ENCODE data around the gene COX7A2. TPM values are rescaled to one million over a fixed set of nuclear protein-coding genes. Genes with fewer than 3 reads are reported as not detected.
A peak's percentile ranks its signal among the peaks of the same experiment; 100 is the strongest.

The COX7A2 gene
- total RNA-seq, 1 experiment from 2014 or later: 524 TPM

- Histone ChIP-seq H3K4me3 (no peak overlapping the region), H2AFZ (no peak overlapping the region), H3K27me3 (ENCODE audit: insufficient read depth, low read depth) (no peaks in the 10 kb centered on the region), H3K36me3 (ENCODE audit: low read depth) (no peaks in the 10 kb centered on the region), H3K9me2 (ENCODE audit: insufficient read depth) (no peaks in the 10 kb centered on the region), H3K9me3 (ENCODE audit: insufficient read depth, low read depth) (no peaks in the 10 kb centered on the region), H4K20me1 (ENCODE audit: insufficient read depth) (no peaks in the 10 kb centered on the region), H3K27ac (no peak overlapping the region), H3K4me1 (replicated peaks; ENCODE audit: insufficient read depth) (peaks cover 4% of the 10 kb centered on the region; the same call in 1 of the 2 replicates), H3K4me2 (no peak overlapping the region), H3K79me2 (ENCODE audit: low read depth) (no peaks in the 10 kb centered on the region), H3F3A (ENCODE audit: insufficient read depth, low read depth) (no peaks in the 10 kb centered on the region)
- POLR2A ChIA-PET (ENCODE audit: unreplicated experiment): no interaction called here
- intact Hi-C loops (cut with micrococcal nuclease; ENCODE audit: unreplicated experiment): no loop called here
- DNase-seq: peak in 1 of 2 experiments; percentile 48
- BruUV-seq (replicated peaks): no TSS peak
- TF ChIP-seq CTCF (conservative IDR thresholded peaks at IDR 0.05): no peak
- TF ChIP-seq EZH2 (IDR thresholded peaks at IDR 0.05; ENCODE audit: low read depth): no peak
- CTCF ChIA-PET: no interaction called here
These were observed 26.4 kb downstream of the COX7A2 start for GRCh38 chr6:75217193-75217592.

GRCh38 chr6:75215291-75215690, 28.3 kb downstream of the COX7A2 start:
- no TSS peak for BruUV-seq (replicated peaks)
- intact Hi-C loops (cut with micrococcal nuclease; ENCODE audit: unreplicated experiment): no loop called here
- Histone ChIP-seq H3K79me2 (ENCODE audit: low read depth) (no peaks in the 10 kb centered on the region), H3K27me3 (ENCODE audit: insufficient read depth, low read depth) (no peaks in the 10 kb centered on the region), H3K9me3 (ENCODE audit: insufficient read depth, low read depth) (no peaks in the 10 kb centered on the region), H3K9me2 (ENCODE audit: insufficient read depth) (no peaks in the 10 kb centered on the region), H3K4me1 (replicated peaks; ENCODE audit: insufficient read depth) (peaks cover 18% of the 10 kb centered on the region; the same call in 1 of the 2 replicates), H3K36me3 (ENCODE audit: low read depth) (no peaks in the 10 kb centered on the region), H3K27ac (no peak overlapping the region), H3K4me2 (no peak overlapping the region), H2AFZ (no peak overlapping the region), H4K20me1 (ENCODE audit: insufficient read depth) (no peaks in the 10 kb centered on the region), H3F3A (ENCODE audit: insufficient read depth, low read depth) (no peaks in the 10 kb centered on the region), H3K4me3 (no peak overlapping the region)
- no peak for TF ChIP-seq EZH2 (IDR thresholded peaks at IDR 0.05; ENCODE audit: low read depth)
- no peak for TF ChIP-seq CTCF (conservative IDR thresholded peaks at IDR 0.05)
- POLR2A ChIA-PET (ENCODE audit: unreplicated experiment): no interaction called here
- CTCF ChIA-PET: no interaction called here
- DNase-seq: no peak

- DNase-seq: no peak
- Histone ChIP-seq H2AFZ (no peak overlapping the region), H3K79me2 (ENCODE audit: low read depth) (no peaks in the 10 kb centered on the region), H3K27me3 (ENCODE audit: insufficient read depth, low read depth) (no peaks in the 10 kb centered on the region), H3K9me2 (ENCODE audit: insufficient read depth) (no peaks in the 10 kb centered on the region), H4K20me1 (ENCODE audit: insufficient read depth) (no peaks in the 10 kb centered on the region), H3F3A (ENCODE audit: insufficient read depth, low read depth) (no peaks in the 10 kb centered on the region), H3K36me3 (ENCODE audit: low read depth) (no peaks in the 10 kb centered on the region), H3K27ac (no peak overlapping the region), H3K4me3 (no peak overlapping the region), H3K9me3 (ENCODE audit: insufficient read depth, low read depth) (no peaks in the 10 kb centered on the region), H3K4me1 (replicated peaks; ENCODE audit: insufficient read depth) (peaks cover 18% of the 10 kb centered on the region; the same call in 1 of the 2 replicates), H3K4me2 (no peak overlapping the region)
- intact Hi-C loops (cut with micrococcal nuclease; ENCODE audit: unreplicated experiment): no loop called here
- CTCF ChIA-PET: no interaction called here
- no TSS peak for BruUV-seq (replicated peaks)
- no peak for TF ChIP-seq EZH2 (IDR thresholded peaks at IDR 0.05; ENCODE audit: low read depth)
- no peak for TF ChIP-seq CTCF (conservative IDR thresholded peaks at IDR 0.05)
- POLR2A ChIA-PET (ENCODE audit: unreplicated experiment): no interaction called here
These were observed 29.9 kb downstream of the COX7A2 start for GRCh38 chr6:75213732-75214131.
